Tibial artery (tissue), 4 donors: Measurements from ENCODE around the gene SDK1.

Source experiments
- DNase-seq, 2 donors: peaks; one replicate each; pipeline ENCODE4 v3.0.0-alpha.2; 2019
- H3K27ac ChIP-seq, 2 donors: fragments of 200-600 bp; sonication (generic) in 1 of 2; 1 replicate in 1 of 2; 2 replicates in 1 of 2; pipeline ENCODE4 v1.5.1; 2018 to 2019; ENCODE audit warnings: mild to moderate bottlenecking in 1 of 2
- H3K27me3 ChIP-seq, 2 donors: fragments of 200-600 bp; sonication (generic) in 1 of 2; one replicate each; pipeline versions ENCODE4 v1.5.1 to v1.6.0; 2016 to 2019
- H3K36me3 ChIP-seq, 3 donors: fragments of 200-600 bp; sonication (generic) in 2 of 3; one replicate each; pipeline ENCODE4 v1.5.1; 2016 to 2019; ENCODE audit warnings: mild to moderate bottlenecking in 2 of 3
- H3K4me1 ChIP-seq, 4 donors: fragments of 200-600 bp; sonication (generic) in 2 of 4; 1 replicate in 3 of 4; 2 replicates in 1 of 4; pipeline ENCODE4 v1.5.1; 2016 to 2019
- H3K4me3 ChIP-seq, 2 donors: fragments of 200-600 bp; sonication (generic) in 1 of 2; 1 replicate in 1 of 2; 2 replicates in 1 of 2; pipeline ENCODE4 v1.5.1; 2018 to 2019; ENCODE audit warnings: mild to moderate bottlenecking in 2 of 2
- H3K9me3 ChIP-seq, 3 donors: fragments of 200-600 bp; sonication (generic) in 1 of 3; one replicate each; pipeline ENCODE4 v1.5.1; 2016 to 2019
- CTCF ChIP-seq, 2 experiments: fragments of 200-600 bp in 1 of 2; fragments of 450-650 bp in 1 of 2; IDR thresholded peaks; one replicate each; pipeline ENCODE4 v1.5.1; 2017 to 2019; ENCODE audit warnings: antibody characterized with exemption in 2 of 2, mild to moderate bottlenecking in 1 of 2, moderate library complexity in 1 of 2
- intact Hi-C: fragments of 100-400 bp; cut with DNase I; formaldehyde crosslinking; loops from one replicate; pipeline ENCODE4 v1.15.0; 2023; ENCODE audit warnings: low total_unique reads

The SDK1 gene

GRCh38 chr7:4157651-4158050, 856.6 kb downstream of the SDK1 start:
- H3K27ac ChIP-seq: no peak overlapping the region
- intact Hi-C loops: no loop called here
- DNase-seq: no peak
- no peak for TF ChIP-seq CTCF (IDR thresholded peaks at IDR 0.05)
- H3K4me1 ChIP-seq: no peaks in the 10 kb centered on the region
- no peak overlapping the region for H3K4me3 ChIP-seq
- H3K36me3 ChIP-seq: peaks cover 0 to 30% (median 8%) of the 10 kb centered on the region in 3 donors
- H3K27me3 ChIP-seq: no peaks in the 10 kb centered on the region
- H3K9me3 ChIP-seq: no peaks in the 10 kb centered on the region

- no peak overlapping the region for H3K4me3 ChIP-seq
- H3K9me3 ChIP-seq: no peaks in the 10 kb centered on the region
- intact Hi-C loops: no loop called here
- H3K27me3 ChIP-seq: no peaks in the 10 kb centered on the region
- no peak for TF ChIP-seq CTCF (IDR thresholded peaks at IDR 0.05)
- peaks cover 0 to 30% (median 15%) of the 10 kb centered on the region in 3 donors for H3K36me3 ChIP-seq
- H3K27ac ChIP-seq: no peak overlapping the region
- H3K4me1 ChIP-seq: no peaks in the 10 kb centered on the region
- DNase-seq: no peak
These were observed 857.5 kb downstream of the SDK1 start for GRCh38 chr7:4158441-4159153.

- Histone ChIP-seq H3K27me3 (no peaks in the 10 kb centered on the region), H3K4me3 (no peak overlapping the region), H3K36me3 (peaks cover 0 to 33% (median 17%) of the 10 kb centered on the region in 3 donors), H3K9me3 (no peaks in the 10 kb centered on the region), H3K27ac (no peak overlapping the region), H3K4me1 (no peaks in the 10 kb centered on the region)
- intact Hi-C loops: no loop called here
- TF ChIP-seq CTCF (IDR thresholded peaks at IDR 0.05): no peak
- no peak for DNase-seq
These were observed 858.1 kb downstream of the SDK1 start for GRCh38 chr7:4159154-4159501.

GRCh38 chr7:4159761-4160554, 858.9 kb downstream of the SDK1 start:
- H3K9me3 ChIP-seq: no peaks in the 10 kb centered on the region
- no peak overlapping the region for H3K4me3 ChIP-seq
- H3K27me3 ChIP-seq: no peaks in the 10 kb centered on the region
- H3K4me1 ChIP-seq: no peaks in the 10 kb centered on the region
- H3K27ac ChIP-seq: no peak overlapping the region
- intact Hi-C loops: no loop called here
- no peak for DNase-seq
- H3K36me3 ChIP-seq: peaks cover 0 to 29% (median 22%) of the 10 kb centered on the region in 3 donors
- no peak for TF ChIP-seq CTCF (IDR thresholded peaks at IDR 0.05)

- TF ChIP-seq CTCF (IDR thresholded peaks at IDR 0.05): no peak
- DNase-seq: no peak
- no peaks in the 10 kb centered on the region for H3K27me3 ChIP-seq
- H3K36me3 ChIP-seq: peaks cover 0 to 51% (median 22%) of the 10 kb centered on the region in 3 donors
- no peak overlapping the region for H3K27ac ChIP-seq
- intact Hi-C loops: no loop called here
- no peaks in the 10 kb centered on the region for H3K4me1 ChIP-seq
- no peak overlapping the region for H3K4me3 ChIP-seq
- no peaks in the 10 kb centered on the region for H3K9me3 ChIP-seq
These were observed 862.0 kb downstream of the SDK1 start for GRCh38 chr7:4162884-4163564.
